ENCODE measurements around the gene SENP5. TPM values are rescaled to one million over a fixed set of nuclear protein-coding genes. Genes with fewer than 3 reads are reported as not detected.

The SENP5 gene
- total and polyA plus RNA-seq, 9 of the 15 experiments (the other 6 are each of a cell fraction or from before 2014, with no cell fraction given), result 18.3 to 59.7 (median 35.8) TPM

GRCh38 chr3:196948442-196949284 is 80.9 kb downstream of the SENP5 start (continued):
- no peak for TF ChIP-seq SNIP1 (IDR thresholded peaks at IDR 0.05; ENCODE audit: low read depth)
- TF ChIP-seq BMI1 (IDR thresholded peaks at IDR 0.05; ENCODE audit: low read length), result no peak
- TF ChIP-seq CBFA2T3 (IDR thresholded peaks at IDR 0.05), result no peak
- no peak for TF ChIP-seq HBP1 (CRISPR knock-in tag; IDR thresholded peaks at IDR 0.05)
- TF ChIP-seq SMARCA5 (IDR thresholded peaks at IDR 0.05), result no peak
- no peak for TF ChIP-seq RHOXF2B (CRISPR knock-in tag; conservative IDR thresholded peaks at IDR 0.05)
- no peak for TF ChIP-seq HNRNPLL (IDR thresholded peaks at IDR 0.05; ENCODE audit: low read depth, low read length, poor library complexity, severe bottlenecking)
- no peak for TF ChIP-seq RBM39 (optimal IDR thresholded peaks at IDR 0.05; ENCODE audit: low read depth, low read length)
- TF ChIP-seq ZNF133 (CRISPR knock-in tag; IDR thresholded peaks at IDR 0.05), result no peak
- no peak for TF ChIP-seq MLX (CRISPR knock-in tag; conservative IDR thresholded peaks at IDR 0.05)
- TF ChIP-seq CHD7 (IDR thresholded peaks at IDR 0.05; ENCODE audit: low read depth, low read length), result no peak
- TF ChIP-seq NFRKB (IDR thresholded peaks at IDR 0.05; ENCODE audit: low read depth), result no peak
- TF ChIP-seq PHB2 (IDR thresholded peaks at IDR 0.05; ENCODE audit: low read depth), result no peak
- peak; percentile 73; the same call in 1 of the 2 replicates for TF ChIP-seq ZBTB17 (CRISPR knock-in tag; IDR thresholded peaks at IDR 0.05)
- no peak for TF ChIP-seq ZNF695 (CRISPR knock-in tag; IDR thresholded peaks at IDR 0.05)
- TF ChIP-seq HNRNPK (IDR thresholded peaks at IDR 0.05; ENCODE audit: low read depth, low read length, poor library complexity, severe bottlenecking), result no peak

Measured in K562 (cell line).